Fibroblast of pulmonary artery (primary cell): ENCODE results near the gene SMCO3.

Source experiments
- DNase-seq: peaks from one replicate; pipeline ENCODE4 v3.0.0-alpha.2; 2010; ENCODE audit warnings: low read depth
- H3K4me3 ChIP-seq: replicated peaks from 2 replicates; pipeline ENCODE4 v1.5.1; 2011; ENCODE audit warnings: low read depth, mild to moderate bottlenecking, control low read depth, low read length, moderate library complexity
- CTCF ChIP-seq: IDR thresholded peaks from 2 replicates; pipeline ENCODE4 v1.5.1; 2011; ENCODE audit warnings: mild to moderate bottlenecking, control low read depth, low read length, inconsistent platforms; ENCODE audit errors: missing control alignments

Gene SMCO3

GRCh38 chr12:14810953-14811483, 3.0 kb downstream of the SMCO3 start:
- peak; percentile 62 for DNase-seq
- no peak overlapping the region for H3K4me3 ChIP-seq
- peak; percentile 71 for TF ChIP-seq CTCF

- TF ChIP-seq CTCF, result no peak
- no peak for DNase-seq
These were observed 3.6 kb downstream of the SMCO3 start for GRCh38 chr12:14810167-14810952.

GRCh38 chr12:14803830-14804160, 10.2 kb downstream of the SMCO3 start:
- H3K4me3 ChIP-seq, result peak overlapping the region; percentile 93
- DNase-seq, result no peak
- no peak for TF ChIP-seq CTCF

More at GRCh38 chr12:14810167-14810952, 3.6 kb downstream of the SMCO3 start:
- H3K4me3 ChIP-seq, result no peak overlapping the region

GRCh38 chr12:14803011-14803829, 10.8 kb downstream of the SMCO3 start, which contains the start of the genes C12orf60 and WBP11:
Gene C12orf60 (plus strand): TSS chr12:14803670. CDS start chr12:14822936, 19,266 bp downstream.
Gene WBP11 (minus strand): TSS chr12:14803478. CDS start chr12:14801383, 2,095 bp downstream.
- DNase-seq, result peak; percentile 99
- TF ChIP-seq CTCF, result no peak
- peak within 1 kb of the TSS; percentile 93 for H3K4me3 ChIP-seq

- no peak for DNase-seq
- H3K4me3 ChIP-seq, result peak overlapping the region; percentile 93
- no peak for TF ChIP-seq CTCF
These were observed 11.3 kb downstream of the SMCO3 start for GRCh38 chr12:14802721-14803010.

GRCh38 chr12:14802247-14802646, 11.7 kb downstream of the SMCO3 start:
- DNase-seq, result no peak
- TF ChIP-seq CTCF, result no peak
- peak overlapping the region; percentile 93 for H3K4me3 ChIP-seq
